A375 (cell line): ENCODE results near the gene ACVRL1. TPM values are rescaled to one million over a fixed set of nuclear protein-coding genes. Genes with fewer than 3 reads are reported as not detected.

Experiments
- total RNA-seq: library from RNA; depleted of rRNA; stranded (reverse); fragments of >200 nt; shearing (Covaris generic); gene quantifications from 2 replicates; pipeline ENCODE4 v1.2.3, GENCODE V29; 2014; rRNA removed

ACVRL1 gene
- total RNA-seq, result 0.16 and 0.53 TPM in 2 replicates

GRCh38 chr12:51907083-51907855 is at the start of gene ACVRL1:
TSS of gene ACVRL1 (plus strand) at chr12:51907504. CDS start at chr12:51912475, 4,971 bp downstream.

GRCh38 chr12:51887476-51888315 is 19.6 kb upstream of the ACVRL1 start, which contains the start of gene ANKRD33:
TSS of gene ANKRD33 (plus strand) at chr12:51888103. CDS start at chr12:51888187, 84 bp downstream.

GRCh38 chr12:51951199-51951842 is 44.0 kb downstream of the ACVRL1 start, which contains the start of gene ACVR1B:
TSS of gene ACVR1B (plus strand) at chr12:51951699. CDS start at chr12:51951744, 45 bp downstream.

Other genes with a start within 250 kb of the ACVRL1 start
- gene FIGNL2, start 58.8 kb upstream of the ACVRL1 start, total RNA-seq, result not detected in 2 replicates
- not detected in 2 replicates for gene ANKRD33, start 19.4 kb upstream of the ACVRL1 start, total RNA-seq
- 8.2 and 11.9 TPM in 2 replicates for gene ACVR1B, start 44.2 kb downstream of the ACVRL1 start, total RNA-seq
- 2.8 and 4.0 TPM in 2 replicates for gene TAMALIN, start 99.4 kb downstream of the ACVRL1 start, total RNA-seq
- 79.1 and 101 TPM in 2 replicates for gene NR4A1, start 143.9 kb downstream of the ACVRL1 start, total RNA-seq
- 199 and 233 TPM in 2 replicates for gene ATG101, start 162.5 kb downstream of the ACVRL1 start, total RNA-seq
- 0.58 and 0.72 TPM in 2 replicates for gene SMIM41, start 172.2 kb downstream of the ACVRL1 start, total RNA-seq